NCI-H1417 (cell line): ENCODE data around the gene PARVB.

Source experiments
- DNase-seq, 3 experiments: peaks; one replicate each; lab custom pipeline; 2025; lab: John Stamatoyannopoulos, UW

PARVB gene

GRCh38 chr22:44024288-44024921 is at the start of gene PARVB:
Gene PARVB, plus strand, starts transcription at chr22:44024302. Its CDS starts 38 bp downstream, at chr22:44024340.
- peak in 2 of 3 experiments; percentile 34 to 50 for DNase-seq

- DNase-seq, result no peak
These were observed 49.1 kb upstream of the PARVB start for GRCh38 chr22:43975041-43975440.

- DNase-seq, result no peak
These were observed 47.0 kb upstream of the PARVB start for GRCh38 chr22:43976861-43977795.

- DNase-seq, result no peak
These were observed 45.5 kb upstream of the PARVB start for GRCh38 chr22:43978558-43978957.

GRCh38 chr22:43980579-43980978 is 43.5 kb upstream of the PARVB start:
- DNase-seq, result no peak

- no peak for DNase-seq
These were observed 43.1 kb upstream of the PARVB start for GRCh38 chr22:43980996-43981395.

GRCh38 chr22:43983808-43984207 is 40.3 kb upstream of the PARVB start:
- no peak for DNase-seq

GRCh38 chr22:43985532-43985931 is 38.6 kb upstream of the PARVB start:
- no peak for DNase-seq

- no peak for DNase-seq
These were observed 35.8 kb upstream of the PARVB start for GRCh38 chr22:43988116-43988820.

GRCh38 chr22:43988960-43989359 is 35.1 kb upstream of the PARVB start:
- no peak for DNase-seq

GRCh38 chr22:43990044-43990443 is 34.1 kb upstream of the PARVB start:
- DNase-seq, result peak in 2 of 3 experiments; percentile 67 to 85

GRCh38 chr22:43991316-43992020 is 32.6 kb upstream of the PARVB start:
- no peak for DNase-seq

GRCh38 chr22:43992331-43992821 is 31.7 kb upstream of the PARVB start:
- no peak for DNase-seq

GRCh38 chr22:43993072-43993760 is 30.9 kb upstream of the PARVB start:
- peak; percentile 38 to 82 (median 46) for DNase-seq

- peak in 2 of 3 experiments; percentile 47 to 68 for DNase-seq
These were observed 30.1 kb upstream of the PARVB start for GRCh38 chr22:43994006-43994405.

- DNase-seq, result no peak
These were observed 29.7 kb upstream of the PARVB start for GRCh38 chr22:43994416-43994815.

GRCh38 chr22:43995057-43995685 is 28.9 kb upstream of the PARVB start:
- no peak for DNase-seq

- no peak for DNase-seq
These were observed 28.3 kb upstream of the PARVB start for GRCh38 chr22:43995798-43996169.

- no peak for DNase-seq
These were observed 27.7 kb upstream of the PARVB start for GRCh38 chr22:43996170-43996980.

- no peak for DNase-seq
These were observed 27.2 kb upstream of the PARVB start for GRCh38 chr22:43996981-43997265.
